ENCODE measurements around the gene MSMP.

DNA sequence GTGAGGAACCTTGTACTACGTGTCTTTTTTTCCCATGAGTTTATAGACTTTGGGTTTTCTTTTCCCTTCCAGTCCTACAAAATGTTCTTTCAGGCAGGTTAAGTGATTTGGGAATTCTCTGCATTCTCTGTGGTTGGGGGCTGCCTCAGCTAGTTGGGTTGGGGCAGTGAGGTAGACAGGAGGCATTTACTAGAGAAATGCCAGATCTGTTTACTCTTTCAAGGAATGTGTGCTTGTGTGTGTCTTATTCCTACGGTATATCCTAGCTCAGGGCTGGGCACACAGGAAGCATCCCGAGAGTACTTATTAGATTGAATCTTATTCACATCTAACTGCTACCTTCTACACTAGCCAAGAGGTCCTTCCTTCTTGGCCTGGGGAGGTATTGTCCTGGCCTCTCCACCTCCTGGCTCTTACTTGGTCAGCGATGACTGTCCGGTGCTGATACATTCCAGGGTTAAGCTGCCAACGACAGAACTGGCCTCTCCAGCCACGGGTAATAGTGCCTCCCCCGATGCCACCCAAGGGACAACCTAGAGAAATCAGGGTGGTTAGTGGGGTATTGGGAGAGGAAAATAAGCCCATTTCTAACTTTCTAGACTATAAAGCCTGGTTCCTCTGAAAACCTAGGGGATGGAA is 10.1 kb downstream of the MSMP start:
- TF ChIP-seq EZH2 (IDR thresholded peaks at IDR 0.05): no peak
- TF ChIP-seq, protein P1, sequence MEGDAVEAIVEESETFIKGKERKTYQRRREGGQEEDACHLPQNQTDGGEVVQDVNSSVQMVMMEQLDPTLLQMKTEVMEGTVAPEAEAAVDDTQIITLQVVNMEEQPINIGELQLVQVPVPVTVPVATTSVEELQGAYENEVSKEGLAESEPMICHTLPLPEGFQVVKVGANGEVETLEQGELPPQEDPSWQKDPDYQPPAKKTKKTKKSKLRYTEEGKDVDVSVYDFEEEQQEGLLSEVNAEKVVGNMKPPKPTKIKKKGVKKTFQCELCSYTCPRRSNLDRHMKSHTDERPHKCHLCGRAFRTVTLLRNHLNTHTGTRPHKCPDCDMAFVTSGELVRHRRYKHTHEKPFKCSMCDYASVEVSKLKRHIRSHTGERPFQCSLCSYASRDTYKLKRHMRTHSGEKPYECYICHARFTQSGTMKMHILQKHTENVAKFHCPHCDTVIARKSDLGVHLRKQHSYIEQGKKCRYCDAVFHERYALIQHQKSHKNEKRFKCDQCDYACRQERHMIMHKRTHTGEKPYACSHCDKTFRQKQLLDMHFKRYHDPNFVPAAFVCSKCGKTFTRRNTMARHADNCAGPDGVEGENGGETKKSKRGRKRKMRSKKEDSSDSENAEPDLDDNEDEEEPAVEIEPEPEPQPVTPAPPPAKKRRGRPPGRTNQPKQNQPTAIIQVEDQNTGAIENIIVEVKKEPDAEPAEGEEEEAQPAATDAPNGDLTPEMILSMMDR (IDR thresholded peaks at IDR 0.05): no peak

All from neural progenitor cell (in vitro differentiated cells).